Activated naive CD4-positive, alpha-beta T cell treated with anti-CD3 and anti-CD28 coated beads for 36 hours (primary cell): Measurements from ENCODE around the gene ACTR6. TPM values are rescaled to one million over a fixed set of nuclear protein-coding genes. Genes with fewer than 3 reads are reported as not detected.
"Not testable (repeated sequence)": the region's sequence is repeated elsewhere in the genome, so short reads cannot be mapped to it uniquely, and the experiment has no call there.

Source experiments
- CTCF ChIA-PET: fragments of 350-600 bp; sonication (Branson Sonifier 250); formaldehyde crosslinking; loops from one replicate; lab custom pipeline; 2021; ENCODE audit warnings: antibody characterized with exemption; lab: Charles Lee
- DNase-seq: peaks from one replicate; pipeline ENCODE4 v3.0.0-alpha.2; 2020
- H3K27ac Mint-ChIP-seq: one replicate; pipeline ENCODE4 v1.8.0; 2021; ENCODE audit warnings: mild to moderate bottlenecking, mixed read lengths
- H3K27me3 Mint-ChIP-seq: one replicate; pipeline ENCODE4 v1.8.0; 2021; ENCODE audit warnings: low read depth, mixed read lengths
- H3K36me3 Mint-ChIP-seq: one replicate; pipeline ENCODE4 v1.8.0; 2021; ENCODE audit warnings: low read depth, mixed read lengths
- H3K4me1 Mint-ChIP-seq: one replicate; pipeline ENCODE4 v1.8.0; 2021; ENCODE audit warnings: low read depth, mixed read lengths
- H3K4me3 Mint-ChIP-seq: one replicate; pipeline ENCODE4 v1.8.0; 2021; ENCODE audit warnings: mild to moderate bottlenecking, moderate library complexity, mixed read lengths
- H3K9me3 Mint-ChIP-seq: one replicate; pipeline ENCODE4 v1.8.0; 2021; ENCODE audit warnings: mixed read lengths
- intact Hi-C: fragments of 100-400 bp; cut with micrococcal nuclease; formaldehyde crosslinking; loops from one replicate; pipeline ENCODE4 v1.15.1; 2023
- total RNA-seq, 2 experiments: library from RNA; stranded (reverse); gene quantifications; one replicate each; pipeline ENCODE4 v1.2.3, GENCODE V29; 2021

ACTR6 gene
- total RNA-seq, 2 experiments from 2014 or later = 38.0 to 41.8 TPM

DNA sequence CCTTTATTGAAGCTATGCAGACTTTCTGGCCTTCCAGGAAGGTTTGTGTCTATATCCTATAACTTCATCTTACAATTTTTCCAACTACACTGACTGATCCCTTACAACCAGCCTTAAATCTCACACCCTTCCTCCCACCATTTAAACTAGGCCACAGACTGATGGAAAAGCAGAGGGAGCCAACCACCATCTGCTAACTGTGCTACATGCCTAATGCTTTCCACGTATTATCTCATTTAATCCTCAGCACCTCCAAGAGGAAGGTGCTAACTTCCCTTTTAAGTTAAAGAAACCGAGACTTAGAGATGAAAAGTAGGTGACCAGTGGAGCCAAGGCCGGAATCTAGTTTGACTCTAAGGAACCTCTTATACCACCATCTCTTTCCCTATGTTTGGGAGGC is 35.3 kb upstream of the ACTR6 start:
- Mint-ChIP-seq H3K27ac (no peak overlapping the region), H3K4me1 (peaks cover 6% of the 10 kb centered on the region), H3K36me3 (no peaks in the 10 kb centered on the region), H3K9me3 (no peaks in the 10 kb centered on the region), H3K4me3 (no peak overlapping the region), H3K27me3 (no peaks in the 10 kb centered on the region)
- CTCF ChIA-PET = interaction anchor here (2.8 kb wide), 1 partner anchor 11 kb away, joined by 14 read pairs; no protein-coding TSS in a partner anchor
- intact Hi-C loops = loop anchor here (2.0 kb wide), 1 partner anchor 23 kb away; the partner anchor contains the start of gene BLTP3B
- no peak for DNase-seq

DNA sequence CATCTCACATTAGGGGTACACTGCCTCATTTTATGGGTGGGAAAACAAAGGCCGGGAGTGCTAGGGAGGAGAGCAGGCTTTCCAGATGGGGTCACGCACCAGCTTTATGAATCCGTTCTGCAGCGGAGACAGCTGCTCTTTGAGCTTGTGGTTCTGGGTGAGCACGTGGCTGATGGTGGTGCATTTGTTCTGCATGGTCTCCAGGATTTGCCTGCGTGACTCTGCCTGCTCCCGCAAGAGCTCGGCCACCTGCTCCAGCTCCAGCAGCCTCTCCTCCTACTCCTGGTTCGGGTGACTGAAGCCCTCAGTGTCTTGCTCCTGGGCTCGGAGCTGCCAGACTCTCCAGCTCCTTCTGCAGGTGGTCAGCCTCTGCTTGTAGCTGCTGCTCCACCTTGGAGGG is 34.4 kb upstream of the ACTR6 start:
- CTCF ChIA-PET = no interaction called here
- Mint-ChIP-seq H3K9me3 (no peaks in the 10 kb centered on the region), H3K36me3 (no peaks in the 10 kb centered on the region), H3K27ac (no peak overlapping the region), H3K27me3 (no peaks in the 10 kb centered on the region), H3K4me3 (no peak overlapping the region), H3K4me1 (peaks cover 6% of the 10 kb centered on the region)
- intact Hi-C loops = no loop called here
- DNase-seq = no peak

DNA sequence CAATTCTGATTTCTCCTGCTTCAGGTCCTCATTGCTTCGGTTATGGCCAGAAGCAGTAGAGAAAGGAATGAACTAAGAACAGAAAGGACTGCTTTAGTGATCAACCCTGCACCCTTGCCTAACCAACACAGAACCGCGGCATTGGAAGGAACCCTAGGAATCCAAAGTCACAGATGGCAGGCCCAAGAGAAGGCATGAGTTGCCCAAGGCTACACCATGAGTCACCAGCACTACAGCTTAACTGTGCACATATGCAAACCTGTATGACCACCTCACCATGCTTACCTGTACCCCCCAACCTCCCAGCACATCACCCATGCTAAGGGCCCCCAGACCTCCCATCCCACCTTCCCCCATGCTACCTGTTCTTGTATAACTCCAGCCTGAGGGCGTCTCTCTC is 32.1 kb upstream of the ACTR6 start:
- H3K4me3 Mint-ChIP-seq = no peak overlapping the region
- CTCF ChIA-PET = interaction anchor here (2.1 kb wide), 1 partner anchor 14 kb away, joined by 8 read pairs; no protein-coding TSS in a partner anchor

DNA sequence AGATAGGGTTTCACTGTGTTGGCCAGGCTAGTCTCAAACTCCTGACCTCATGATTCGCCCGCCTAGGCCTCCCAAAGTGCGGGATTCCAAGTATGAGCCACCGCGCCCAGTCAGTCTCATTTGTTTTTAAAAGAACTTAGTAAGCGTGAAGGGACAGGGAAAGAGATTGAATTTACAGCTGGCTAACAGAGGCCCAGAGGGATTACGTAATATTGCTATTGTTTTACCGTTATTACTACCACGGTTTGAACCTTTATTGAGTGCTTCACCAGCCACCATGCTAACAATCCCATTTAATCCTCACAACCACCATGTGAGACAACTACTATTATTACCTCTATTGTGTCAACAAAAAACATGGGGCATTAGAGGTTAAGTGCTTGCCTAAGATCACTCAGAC is 31.3 kb upstream of the ACTR6 start:
- intact Hi-C loops = no loop called here
- CTCF ChIA-PET = interaction anchor here (2.1 kb wide), 1 partner anchor 15 kb away, joined by 8 read pairs; no protein-coding TSS in a partner anchor

More for the DNA sequence above, 32.1 kb upstream of the ACTR6 start:
- H3K4me1 Mint-ChIP-seq = peaks cover 5% of the 10 kb centered on the region
- no peak for DNase-seq
- no peaks in the 10 kb centered on the region for H3K27me3 Mint-ChIP-seq
- intact Hi-C loops = no loop called here
- no peak overlapping the region for H3K27ac Mint-ChIP-seq
- H3K9me3 Mint-ChIP-seq = no peaks in the 10 kb centered on the region
- H3K36me3 Mint-ChIP-seq = peaks cover 6% of the 10 kb centered on the region

DNA sequence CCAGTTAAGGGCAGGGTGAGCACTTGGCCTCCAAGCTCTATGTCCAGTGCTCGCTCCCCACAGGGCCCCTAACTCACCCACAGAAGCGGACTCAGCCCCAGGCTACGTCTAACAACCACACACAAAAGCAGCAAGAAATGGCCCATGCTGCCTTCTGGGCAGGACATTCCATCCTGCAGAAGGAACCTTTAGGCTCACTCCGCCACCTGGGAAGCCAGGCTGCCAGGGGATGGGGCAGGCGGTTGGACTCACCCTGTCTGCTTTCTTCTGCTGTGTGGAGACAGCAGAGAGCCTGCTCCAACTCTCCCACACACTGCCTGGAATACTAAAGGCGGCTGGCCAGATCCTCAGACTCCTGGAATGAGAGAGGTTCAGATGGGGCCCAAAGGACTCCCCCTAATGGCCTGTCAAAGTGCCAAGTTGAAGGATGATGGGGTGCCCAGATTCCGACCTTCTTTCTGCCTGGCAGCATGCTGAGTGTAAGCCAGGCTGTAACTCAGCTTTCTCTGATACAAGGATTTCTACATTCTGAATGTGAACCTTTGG is 30.2 kb upstream of the ACTR6 start:
- H3K9me3 Mint-ChIP-seq = no peaks in the 10 kb centered on the region
- H3K27me3 Mint-ChIP-seq = no peaks in the 10 kb centered on the region
- intact Hi-C loops = no loop called here
- CTCF ChIA-PET = interaction anchor here (1.4 kb wide), 1 partner anchor 16 kb away, joined by 3 read pairs; no protein-coding TSS in a partner anchor
- no peak overlapping the region for H3K27ac Mint-ChIP-seq
- no peak overlapping the region for H3K4me3 Mint-ChIP-seq
- no peaks in the 10 kb centered on the region for H3K4me1 Mint-ChIP-seq
- no peak for DNase-seq
- H3K36me3 Mint-ChIP-seq = peaks cover 14% of the 10 kb centered on the region

More for the DNA sequence above, 31.3 kb upstream of the ACTR6 start:
- Mint-ChIP-seq H3K4me1 (no peaks in the 10 kb centered on the region), H3K27ac (no peak overlapping the region), H3K27me3 (no peaks in the 10 kb centered on the region), H3K9me3 (no peaks in the 10 kb centered on the region), H3K36me3 (peaks cover 8% of the 10 kb centered on the region), H3K4me3 (no peak overlapping the region)
- DNase-seq = no peak

DNA sequence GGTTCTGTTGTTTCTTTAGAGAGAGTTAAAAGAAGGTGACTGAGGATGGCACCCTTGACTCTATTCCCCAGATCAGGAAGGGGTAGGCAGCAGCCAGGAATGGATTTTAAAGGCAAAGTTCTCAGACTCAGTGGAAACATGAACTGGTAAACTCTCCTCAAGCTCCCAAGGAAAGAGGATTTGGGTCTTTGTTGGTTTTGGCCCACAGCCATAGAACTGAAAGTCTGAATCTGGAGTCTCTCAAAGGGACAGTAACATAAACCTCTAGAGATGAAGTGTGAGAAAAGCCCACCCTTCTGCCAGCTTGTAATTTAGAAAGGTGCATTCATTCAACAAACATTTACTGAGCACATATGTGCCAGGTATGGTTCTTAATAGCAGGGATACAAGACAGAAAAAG is 29.4 kb upstream of the ACTR6 start:
- intact Hi-C loops = no loop called here

DNA sequence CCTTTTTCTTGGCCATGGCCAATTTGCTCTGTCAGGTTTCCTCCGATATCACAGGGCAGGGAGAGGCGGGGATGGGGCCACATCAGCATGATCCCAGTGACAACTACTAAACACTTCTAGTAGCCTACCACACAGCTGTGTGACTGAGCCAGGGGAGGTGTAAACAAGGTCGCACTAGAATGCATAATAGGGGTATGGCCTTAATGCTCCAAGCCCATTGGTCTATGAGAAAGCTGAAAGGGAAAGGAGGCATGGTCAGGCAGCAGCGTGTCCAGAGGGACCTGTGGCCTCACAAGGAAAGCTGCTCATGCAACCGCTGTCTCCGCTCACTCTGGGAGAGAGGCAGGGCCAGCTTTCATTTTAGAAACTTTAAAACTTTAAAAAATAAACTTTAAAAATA is 27.5 kb upstream of the ACTR6 start:
- Mint-ChIP-seq H3K9me3 (no peaks in the 10 kb centered on the region), H3K27ac (no peak overlapping the region), H3K4me1 (no peaks in the 10 kb centered on the region), H3K4me3 (no peak overlapping the region), H3K27me3 (no peaks in the 10 kb centered on the region), H3K36me3 (peaks cover 20% of the 10 kb centered on the region)
- intact Hi-C loops = no loop called here
- DNase-seq = no peak
- CTCF ChIA-PET = no interaction called here

More for the DNA sequence above, 29.4 kb upstream of the ACTR6 start:
- Mint-ChIP-seq H3K27ac (no peak overlapping the region), H3K36me3 (peaks cover 14% of the 10 kb centered on the region), H3K4me3 (no peak overlapping the region), H3K9me3 (no peaks in the 10 kb centered on the region), H3K4me1 (no peaks in the 10 kb centered on the region), H3K27me3 (no peaks in the 10 kb centered on the region)
- CTCF ChIA-PET = interaction anchor here (1.4 kb wide), 1 partner anchor 16 kb away, joined by 3 read pairs; no protein-coding TSS in a partner anchor
- no peak for DNase-seq

DNA sequence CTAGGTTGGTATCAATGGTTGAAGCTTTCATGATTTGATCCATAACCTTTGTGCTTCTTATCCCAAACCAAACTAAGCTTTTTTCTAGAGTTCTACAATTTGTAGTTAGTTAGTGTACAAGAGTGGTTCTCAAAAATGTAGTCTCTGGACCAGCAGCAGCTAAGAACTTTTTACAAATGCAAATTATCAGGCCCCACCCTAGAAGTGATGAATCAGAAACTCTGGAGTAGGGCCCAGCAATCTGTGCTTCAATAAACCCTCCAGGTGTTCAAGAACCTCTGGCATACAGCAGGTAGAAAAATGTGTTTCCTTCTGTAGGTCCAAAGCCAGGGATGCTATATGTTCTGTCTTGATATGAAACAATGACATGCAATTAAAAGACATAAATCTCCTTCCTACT is 26.1 kb upstream of the ACTR6 start:
- Mint-ChIP-seq H3K4me3 (no peak overlapping the region), H3K4me1 (no peaks in the 10 kb centered on the region), H3K36me3 (peaks cover 20% of the 10 kb centered on the region), H3K27ac (no peak overlapping the region), H3K9me3 (no peaks in the 10 kb centered on the region), H3K27me3 (no peaks in the 10 kb centered on the region)
- no peak for DNase-seq
- intact Hi-C loops = no loop called here
- CTCF ChIA-PET = interaction anchor here (1.2 kb wide), 1 partner anchor 20 kb away, joined by 3 read pairs; no protein-coding TSS in a partner anchor

DNA sequence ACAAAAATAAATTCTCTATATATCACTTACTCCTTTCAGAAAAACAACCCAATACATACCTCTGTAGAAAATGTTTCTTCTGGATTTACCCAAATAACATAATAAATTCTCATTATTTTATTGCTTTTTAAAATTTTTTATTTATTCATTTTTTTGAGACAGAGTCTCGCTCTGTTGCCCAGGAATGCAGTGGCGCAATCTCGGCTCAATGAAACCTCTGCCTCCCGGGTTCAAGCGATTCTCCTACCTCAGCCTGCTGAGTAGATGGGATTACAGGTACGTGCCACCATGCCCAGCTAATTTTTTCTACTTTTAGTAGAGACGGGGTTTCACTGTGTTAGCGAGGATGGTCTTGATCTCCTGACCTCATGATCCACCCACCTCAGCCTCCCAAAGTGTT is 24.1 kb upstream of the ACTR6 start:
- H3K27me3 Mint-ChIP-seq, H3K9me3 Mint-ChIP-seq, H3K4me1 Mint-ChIP-seq, DNase-seq, CTCF ChIA-PET, H3K4me3 Mint-ChIP-seq, intact Hi-C loops, H3K27ac Mint-ChIP-seq: not testable (repeated sequence)
- peaks cover 21% of the 10 kb centered on the region for H3K36me3 Mint-ChIP-seq

DNA sequence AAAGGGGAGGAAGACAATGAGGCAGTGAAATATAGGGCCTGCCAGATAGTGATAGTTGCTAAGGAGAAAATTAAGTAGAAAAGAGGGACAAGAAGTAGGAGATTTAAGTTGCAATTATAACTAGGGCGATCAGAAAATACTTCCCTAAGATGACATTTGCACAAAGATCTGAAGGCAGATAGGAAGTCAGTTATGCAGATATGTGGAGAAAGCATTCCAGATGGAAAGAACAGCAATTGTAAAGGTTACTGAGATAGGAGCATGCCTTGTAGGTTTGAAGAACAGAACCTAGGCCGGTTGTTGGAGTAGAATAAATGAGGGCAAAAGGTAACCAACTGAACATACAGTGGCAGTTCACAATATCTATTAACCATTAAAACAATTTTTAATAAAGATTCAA is 21.4 kb upstream of the ACTR6 start:
- intact Hi-C loops = no loop called here
- Mint-ChIP-seq H3K4me3 (no peak overlapping the region), H3K27ac (no peak overlapping the region), H3K9me3 (no peaks in the 10 kb centered on the region), H3K36me3 (peaks cover 14% of the 10 kb centered on the region), H3K4me1 (peaks cover 6% of the 10 kb centered on the region), H3K27me3 (no peaks in the 10 kb centered on the region)
- DNase-seq = no peak
- CTCF ChIA-PET = no interaction called here

DNA sequence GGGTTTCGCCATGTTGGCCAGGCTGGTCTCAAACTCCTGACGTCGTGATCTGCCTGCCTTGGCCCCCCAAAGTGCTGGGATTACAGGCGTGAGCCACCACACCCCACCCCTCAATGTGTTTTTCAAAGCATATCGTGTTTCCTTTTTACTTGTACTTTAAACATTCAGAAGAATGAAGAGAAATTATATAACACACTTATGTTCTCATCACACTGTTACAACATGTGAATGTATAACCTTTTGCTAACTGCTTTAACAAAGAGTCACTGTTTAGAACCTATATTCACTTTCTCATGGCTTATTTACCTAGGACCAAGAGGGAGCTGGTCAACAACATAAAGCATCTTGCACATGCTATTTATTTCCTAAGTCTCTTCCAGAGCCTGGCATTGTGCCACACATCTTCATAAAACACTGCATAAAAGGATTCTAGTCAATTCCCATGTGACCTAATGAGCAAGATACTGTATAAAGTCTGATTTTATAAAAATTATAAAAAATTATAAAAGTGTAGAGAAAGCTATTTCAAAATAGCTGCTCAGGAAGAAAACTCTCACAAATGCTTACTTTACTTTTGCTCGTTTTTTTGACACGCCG is 16.0 kb upstream of the ACTR6 start:
- no peaks in the 10 kb centered on the region for H3K9me3 Mint-ChIP-seq
- H3K4me1 Mint-ChIP-seq = peaks cover 6% of the 10 kb centered on the region
- H3K4me3 Mint-ChIP-seq = no peak overlapping the region
- H3K27me3 Mint-ChIP-seq = no peaks in the 10 kb centered on the region
- H3K27ac Mint-ChIP-seq = no peak overlapping the region
- DNase-seq = no peak
- intact Hi-C loops = no loop called here
- CTCF ChIA-PET = interaction anchor here (0.7 to 1.6 kb wide), 2 partner anchors 25 to 29 kb away, joined by 3 to 11 read pairs; no protein-coding TSS in a partner anchor
- peaks cover 13% of the 10 kb centered on the region for H3K36me3 Mint-ChIP-seq

DNA sequence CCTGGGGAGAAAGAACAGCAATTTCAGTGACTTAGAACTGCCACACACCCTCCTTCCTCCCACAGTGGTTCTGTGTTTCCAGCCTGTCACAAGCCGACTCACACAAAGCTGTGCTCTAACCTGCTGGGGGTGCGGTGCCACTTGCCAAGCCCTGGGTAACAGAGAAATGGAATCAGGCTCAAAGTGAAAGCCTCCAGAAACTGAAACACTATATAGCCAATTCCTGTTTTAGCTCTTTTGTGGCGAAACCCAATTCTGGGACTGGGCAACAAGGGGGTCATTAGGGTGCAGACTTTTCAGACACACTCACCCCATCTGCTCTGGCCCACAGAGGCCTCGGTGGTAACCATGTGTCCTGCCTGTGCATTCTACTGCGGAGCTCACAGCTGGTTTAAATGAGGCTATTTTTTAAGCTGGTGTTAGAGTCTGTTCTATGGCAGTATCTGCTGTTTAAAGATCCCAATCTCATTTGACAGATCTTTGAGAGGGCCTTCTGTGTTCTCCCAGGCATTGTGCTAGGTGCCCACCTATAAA is 15.2 kb upstream of the ACTR6 start:
- no peak for DNase-seq
- Mint-ChIP-seq H3K27ac (no peak overlapping the region), H3K36me3 (peaks cover 15% of the 10 kb centered on the region), H3K9me3 (no peaks in the 10 kb centered on the region), H3K4me3 (no peak overlapping the region), H3K4me1 (peaks cover 6% of the 10 kb centered on the region), H3K27me3 (no peaks in the 10 kb centered on the region)
- intact Hi-C loops = no loop called here
- CTCF ChIA-PET = interaction anchor here (0.7 to 1.6 kb wide), 2 partner anchors 26 to 30 kb away, joined by 3 to 11 read pairs; no protein-coding TSS in a partner anchor
